G401 (cell line): ENCODE data around the gene EDEM2. TPM values are rescaled to one million over a fixed set of nuclear protein-coding genes. Genes with fewer than 3 reads are reported as not detected.
"Not testable (repeated sequence)": the region's sequence is repeated elsewhere in the genome, so short reads cannot be mapped to it uniquely, and the experiment has no call there.

Source experiments
- DNase-seq: peaks from one replicate; pipeline ENCODE4 v3.0.0-alpha.2; 2015; ENCODE audit warnings: low spot score
- in situ Hi-C: cut with HindIII; loops from 2 replicates; pipeline ENCODE4 v1.10.0; 2016; ENCODE audit warnings: low sequenced_read_pairs, mixed read lengths
- total RNA-seq: library from RNA; depleted of rRNA; stranded (reverse); fragments of >200 nt; shearing (Covaris generic); gene quantifications from 2 replicates; pipeline ENCODE4 v1.2.3, GENCODE V29; 2014

EDEM2 gene
- total RNA-seq, 1 experiment from 2014 or later, result 115 TPM

- in situ Hi-C loops, result no loop called here
Measured at GRCh38 chr20:35134880-35135279, 12.3 kb downstream of the EDEM2 start.

GRCh38 chr20:35134472-35134871 is 12.7 kb downstream of the EDEM2 start:
- no peak for DNase-seq
- in situ Hi-C loops, result no loop called here

More at GRCh38 chr20:35134880-35135279, 12.3 kb downstream of the EDEM2 start:
- DNase-seq, result no peak

DNA sequence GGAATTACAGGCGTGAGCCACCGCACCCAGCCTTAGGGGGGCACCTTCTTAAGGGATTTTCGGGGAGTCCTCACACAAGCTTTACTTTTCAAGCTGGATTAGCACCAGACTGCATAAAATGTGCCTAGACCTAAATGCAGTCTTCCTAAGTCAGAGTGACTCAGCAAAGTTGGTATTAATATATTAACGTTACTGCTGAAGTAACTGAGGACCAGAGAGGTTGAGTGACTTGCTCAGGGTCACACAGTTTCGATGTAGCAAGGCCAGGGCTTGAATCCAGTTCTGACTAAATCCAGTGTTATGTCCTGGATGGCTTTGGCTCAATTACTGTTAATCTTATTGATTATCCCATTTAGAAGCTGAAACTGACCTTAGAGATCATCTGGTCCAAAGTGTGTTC is 13.4 kb downstream of the EDEM2 start:
- DNase-seq, result no peak
- in situ Hi-C loops, result no loop called here

GRCh38 chr20:35133031-35133430 is 14.1 kb downstream of the EDEM2 start:
- in situ Hi-C loops, result no loop called here
- DNase-seq, result no peak

- in situ Hi-C loops, result no loop called here
- no peak for DNase-seq
Measured at GRCh38 chr20:35131934-35132333, 15.2 kb downstream of the EDEM2 start.

- DNase-seq, result no peak
- in situ Hi-C loops, result no loop called here
Measured at GRCh38 chr20:35129647-35130069, 17.5 kb downstream of the EDEM2 start.

DNA sequence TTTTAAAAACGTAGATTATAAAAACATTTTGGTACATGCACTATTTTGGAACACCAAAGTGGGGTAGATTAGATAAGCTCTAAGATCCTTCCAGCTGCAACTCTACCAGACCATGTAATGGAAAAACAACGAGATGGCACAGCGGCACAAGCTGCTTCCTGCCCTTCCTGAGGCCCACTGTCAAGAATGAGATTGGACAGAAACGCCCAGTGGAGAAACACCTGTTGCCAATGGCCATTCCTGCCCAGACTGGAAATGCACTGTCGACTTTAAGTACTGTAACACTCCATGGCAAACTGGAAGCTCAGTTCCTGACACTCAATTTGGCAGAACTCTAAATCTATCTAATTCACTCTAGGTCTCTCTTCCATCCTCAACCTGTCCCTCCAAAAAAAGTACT is 21.4 kb downstream of the EDEM2 start:
- no peak for DNase-seq
- in situ Hi-C loops, result no loop called here

DNA sequence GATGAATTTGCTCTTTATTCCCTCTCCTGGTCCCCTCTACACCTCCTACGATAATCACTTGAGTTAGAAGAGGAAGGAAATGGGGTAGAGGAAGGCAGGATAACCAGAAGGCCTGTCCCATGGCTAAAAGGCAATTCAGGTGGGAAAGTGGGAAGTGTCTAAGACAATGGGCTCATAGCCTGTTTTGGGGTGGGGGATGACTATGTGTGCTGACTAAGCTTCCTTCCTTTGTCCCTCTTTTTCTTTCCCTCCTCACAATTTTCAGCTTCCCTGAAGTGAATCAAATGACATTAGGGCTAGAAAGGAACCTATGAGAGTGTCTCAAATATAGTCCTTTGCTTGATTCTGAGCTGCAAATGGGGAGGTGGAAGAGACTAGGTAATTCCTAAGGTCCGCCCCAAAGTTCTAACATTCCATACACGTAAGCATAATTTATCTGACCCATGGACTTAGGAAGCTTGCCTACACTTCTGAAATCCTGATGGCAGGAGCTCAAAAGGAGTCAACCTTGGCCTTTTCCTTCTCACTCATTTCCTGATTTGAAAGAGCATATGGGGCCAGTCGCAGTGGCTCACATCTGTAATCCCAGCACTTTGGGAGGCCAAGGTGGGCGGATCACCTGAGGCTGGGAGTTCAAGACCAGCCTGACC is 24.3 kb downstream of the EDEM2 start:
- in situ Hi-C loops, result loop anchor here (5.0 kb wide), 1 partner anchor 69 kb away; no protein-coding TSS in a partner anchor

GRCh38 chr20:35121186-35121585 is 25.9 kb downstream of the EDEM2 start:
- in situ Hi-C loops, result loop anchor here (5.0 kb wide), 1 partner anchor 71 kb away; no protein-coding TSS in a partner anchor
- peak; percentile 73 for DNase-seq

More for the DNA sequence above, 24.3 kb downstream of the EDEM2 start:
- DNase-seq, result no peak

GRCh38 chr20:35120012-35120701 is 27.0 kb downstream of the EDEM2 start:
- in situ Hi-C loops, result loop anchor here (5.0 kb wide), 1 partner anchor 72 kb away; no protein-coding TSS in a partner anchor
- DNase-seq, result no peak

- no peak for DNase-seq
- in situ Hi-C loops, result no loop called here
Measured at GRCh38 chr20:35117629-35118028, 29.5 kb downstream of the EDEM2 start.

- in situ Hi-C loops, result no loop called here
- no peak for DNase-seq
Measured at GRCh38 chr20:35117196-35117595, 29.9 kb downstream of the EDEM2 start.

- in situ Hi-C loops, result no loop called here
- DNase-seq, result no peak
Measured at GRCh38 chr20:35116258-35116657, 30.9 kb downstream of the EDEM2 start.

GRCh38 chr20:35115606-35116005 is 31.5 kb downstream of the EDEM2 start:
- no peak for DNase-seq
- in situ Hi-C loops, result no loop called here

GRCh38 chr20:35112276-35112675 is 34.9 kb downstream of the EDEM2 start:
- in situ Hi-C loops, DNase-seq: not testable (repeated sequence)

- in situ Hi-C loops, result no loop called here
Measured at GRCh38 chr20:35111141-35111888, 35.8 kb downstream of the EDEM2 start.

GRCh38 chr20:35108921-35109320 is 38.2 kb downstream of the EDEM2 start:
- no peak for DNase-seq
- in situ Hi-C loops, result no loop called here

More at GRCh38 chr20:35111141-35111888, 35.8 kb downstream of the EDEM2 start:
- DNase-seq, result no peak

GRCh38 chr20:35106827-35107380 is 40.2 kb downstream of the EDEM2 start:
- no peak for DNase-seq
- in situ Hi-C loops, result no loop called here

- in situ Hi-C loops, result no loop called here
- no peak for DNase-seq
Measured at GRCh38 chr20:35104685-35105295, 42.3 kb downstream of the EDEM2 start.
